SK-N-SH treated with all-trans-retinoic acid at 6 μM for 48 hours (cell line): ENCODE measurements around the gene KCNMA1.
A peak's percentile ranks its signal among the peaks of the same experiment; 100 is the strongest.

Experiments
- ATAC-seq: fragments of 200-7000 bp; cut with Tn5 transposase; 3 replicates; pipeline ENCODE4 v1.9.1; 2020; ENCODE audit warnings: mild to moderate bottlenecking, moderate library complexity
- BACH2 ChIP-seq: fragments of 250-450 bp; sonication (Bioruptor Pico); IDR thresholded peaks from 2 replicates; pipeline ENCODE4 v1.9.0; 2021; ENCODE audit warnings: mild to moderate bottlenecking, borderline replicate concordance
- CSDC2 ChIP-seq: fragments of 250-450 bp; sonication (Bioruptor Pico); IDR thresholded peaks from 2 replicates; pipeline ENCODE4 v1.5.0; 2020; ENCODE audit warnings: mild to moderate bottlenecking, moderate library complexity
- ESRRG ChIP-seq: fragments of 250-450 bp; sonication (Bioruptor Pico); IDR thresholded peaks from 2 replicates; pipeline ENCODE4 v1.6.1; 2021; ENCODE audit warnings: mild to moderate bottlenecking
- GLIS3 ChIP-seq: fragments of 250-450 bp; sonication (Bioruptor Pico); IDR thresholded peaks from 2 replicates; pipeline ENCODE4 v1.5.0; 2020; ENCODE audit warnings: mild to moderate bottlenecking, moderate library complexity
- ISL1 ChIP-seq: fragments of 250-450 bp; sonication (Bioruptor Pico); IDR thresholded peaks from 2 replicates; pipeline ENCODE4 v2.1.2; 2022; ENCODE audit warnings: mild to moderate bottlenecking, moderate library complexity
- OSR1 ChIP-seq: fragments of 250-450 bp; sonication (Bioruptor Pico); IDR thresholded peaks from 2 replicates; pipeline ENCODE4 v1.8.0; 2022; ENCODE audit warnings: moderate library complexity, mild to moderate bottlenecking, inconsistent platforms
- PATZ1 ChIP-seq: fragments of 250-450 bp; sonication (Bioruptor Pico); IDR thresholded peaks from 2 replicates; pipeline ENCODE4 v1.8.0; 2020; ENCODE audit warnings: mild to moderate bottlenecking, moderate library complexity, borderline replicate concordance
- PPARA ChIP-seq: fragments of 250-450 bp; sonication (Bioruptor Pico); IDR thresholded peaks from 2 replicates; pipeline ENCODE4 v1.5.0; 2020; ENCODE audit warnings: mild to moderate bottlenecking, borderline replicate concordance
- SNAI2 ChIP-seq: fragments of 250-450 bp; sonication (Bioruptor Pico); IDR thresholded peaks from 2 replicates; pipeline ENCODE4 v1.5.0; 2020; ENCODE audit warnings: mild to moderate bottlenecking, moderate library complexity
- TCF4 ChIP-seq: fragments of 250-450 bp; sonication (Bioruptor Pico); IDR thresholded peaks from 2 replicates; pipeline ENCODE4 v1.8.0; 2021; ENCODE audit warnings: mild to moderate bottlenecking, moderate library complexity, borderline replicate concordance
- TSHZ2 ChIP-seq: fragments of 250-450 bp; sonication (Bioruptor Pico); IDR thresholded peaks from 2 replicates; pipeline ENCODE4 v1.5.0; 2020; ENCODE audit warnings: mild to moderate bottlenecking, moderate library complexity
- ZC3H10 ChIP-seq: fragments of 250-450 bp; sonication (Bioruptor Pico); IDR thresholded peaks from 2 replicates; pipeline ENCODE4 v1.5.1; 2021; ENCODE audit warnings: mild to moderate bottlenecking, moderate library complexity
- ZFP3 ChIP-seq: fragments of 250-450 bp; sonication (Bioruptor Pico); IDR thresholded peaks from 2 replicates; pipeline ENCODE4 v1.5.0; 2020; ENCODE audit warnings: mild to moderate bottlenecking, moderate library complexity
- ZFP30 ChIP-seq: fragments of 450-650 bp; formaldehyde crosslinking; IDR thresholded peaks from 2 replicates; pipeline ENCODE4 v1.5.0; 2022; ENCODE audit warnings: mild to moderate bottlenecking, moderate library complexity
- ZNF565 ChIP-seq: fragments of 450-650 bp; formaldehyde crosslinking; conservative IDR thresholded peaks from 2 replicates; pipeline ENCODE4 v1.5.0; 2020; ENCODE audit warnings: low read depth, mild to moderate bottlenecking, moderate library complexity
- ZNF8 ChIP-seq: fragments of 450-650 bp; formaldehyde crosslinking; IDR thresholded peaks from 2 replicates; pipeline ENCODE4 v1.5.0; 2020; ENCODE audit warnings: mild to moderate bottlenecking, moderate library complexity
- TF ChIP-seq, protein P1 (sequence below): fragments of 250-450 bp; sonication (Bioruptor Pico); IDR thresholded peaks from 2 replicates; pipeline ENCODE4 v1.8.0; 2021; ENCODE audit warnings: low read depth, mild to moderate bottlenecking, moderate library complexity, borderline replicate concordance
- TF ChIP-seq, protein P2 (sequence below): fragments of 250-450 bp; sonication (Bioruptor Pico); IDR thresholded peaks from 2 replicates; pipeline ENCODE4 v1.5.1; 2020; ENCODE audit warnings: low read depth, mild to moderate bottlenecking, moderate library complexity
- TF ChIP-seq, protein P3 (sequence below): fragments of 250-450 bp; sonication (Bioruptor Pico); IDR thresholded peaks from 2 replicates; pipeline ENCODE4 v1.5.1; 2021; ENCODE audit warnings: mild to moderate bottlenecking, moderate library complexity

KCNMA1 gene

GRCh38 chr10:77494327-77494726 is 143.3 kb downstream of the KCNMA1 start:
- ATAC-seq: peak; percentile 51
- TF ChIP-seq ISL1 (CRISPR knock-in tag): no peak
- TF ChIP-seq ZFP3 (CRISPR knock-in tag): no peak
- TF ChIP-seq, protein P1, sequence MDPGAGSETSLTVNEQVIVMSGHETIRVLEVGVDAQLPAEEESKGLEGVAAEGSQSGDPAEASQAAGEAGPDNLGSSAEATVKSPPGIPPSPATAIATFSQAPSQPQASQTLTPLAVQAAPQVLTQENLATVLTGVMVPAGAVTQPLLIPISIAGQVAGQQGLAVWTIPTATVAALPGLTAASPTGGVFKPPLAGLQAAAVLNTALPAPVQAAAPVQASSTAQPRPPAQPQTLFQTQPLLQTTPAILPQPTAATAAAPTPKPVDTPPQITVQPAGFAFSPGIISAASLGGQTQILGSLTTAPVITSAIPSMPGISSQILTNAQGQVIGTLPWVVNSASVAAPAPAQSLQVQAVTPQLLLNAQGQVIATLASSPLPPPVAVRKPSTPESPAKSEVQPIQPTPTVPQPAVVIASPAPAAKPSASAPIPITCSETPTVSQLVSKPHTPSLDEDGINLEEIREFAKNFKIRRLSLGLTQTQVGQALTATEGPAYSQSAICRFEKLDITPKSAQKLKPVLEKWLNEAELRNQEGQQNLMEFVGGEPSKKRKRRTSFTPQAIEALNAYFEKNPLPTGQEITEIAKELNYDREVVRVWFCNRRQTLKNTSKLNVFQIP (CRISPR knock-in tag): no peak

GRCh38 chr10:77493851-77494261 is 143.8 kb downstream of the KCNMA1 start:
- no peak for ATAC-seq
- no peak for TF ChIP-seq PATZ1

DNA sequence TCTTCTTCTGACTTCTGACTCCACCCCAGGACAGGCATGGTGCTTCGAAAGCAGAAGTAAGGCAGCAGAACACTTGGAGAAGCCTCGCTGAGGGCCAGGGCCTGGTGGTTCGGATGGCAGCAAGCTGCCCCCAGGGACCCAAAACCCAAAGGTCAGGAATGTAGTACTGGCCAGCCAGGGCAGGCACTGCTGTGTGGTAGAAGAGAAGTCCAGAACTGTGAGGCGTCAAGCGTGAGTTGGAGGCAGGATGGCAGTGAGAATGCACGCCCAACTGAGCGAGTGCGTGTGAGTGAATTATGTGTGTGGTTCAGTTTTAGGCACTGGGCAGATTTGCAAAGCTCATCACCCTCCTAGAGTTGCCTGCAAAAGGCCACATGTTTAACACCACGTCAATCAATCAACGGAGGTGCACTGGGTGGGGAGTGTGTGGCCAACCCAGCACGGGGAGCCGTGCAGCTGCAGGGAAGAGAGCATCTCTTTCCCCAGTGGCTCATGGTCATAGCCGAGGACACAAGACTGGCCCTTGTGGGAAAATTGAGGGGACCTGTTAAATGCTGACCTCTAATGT is 144.3 kb downstream of the KCNMA1 start:
- no peak for ATAC-seq
- TF ChIP-seq, protein P2, sequence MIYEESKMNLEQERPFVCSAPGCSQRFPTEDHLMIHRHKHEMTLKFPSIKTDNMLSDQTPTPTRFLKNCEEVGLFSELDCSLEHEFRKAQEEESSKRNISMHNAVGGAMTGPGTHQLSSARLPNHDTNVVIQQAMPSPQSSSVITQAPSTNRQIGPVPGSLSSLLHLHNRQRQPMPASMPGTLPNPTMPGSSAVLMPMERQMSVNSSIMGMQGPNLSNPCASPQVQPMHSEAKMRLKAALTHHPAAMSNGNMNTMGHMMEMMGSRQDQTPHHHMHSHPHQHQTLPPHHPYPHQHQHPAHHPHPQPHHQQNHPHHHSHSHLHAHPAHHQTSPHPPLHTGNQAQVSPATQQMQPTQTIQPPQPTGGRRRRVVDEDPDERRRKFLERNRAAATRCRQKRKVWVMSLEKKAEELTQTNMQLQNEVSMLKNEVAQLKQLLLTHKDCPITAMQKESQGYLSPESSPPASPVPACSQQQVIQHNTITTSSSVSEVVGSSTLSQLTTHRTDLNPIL: no peak
- no peak for TF ChIP-seq SNAI2
- no peak for TF ChIP-seq TCF4 (CRISPR knock-in tag)
- TF ChIP-seq, protein P1 (CRISPR knock-in tag): no peak
- no peak for TF ChIP-seq CSDC2 (CRISPR knock-in tag)
- no peak for TF ChIP-seq GLIS3 (CRISPR knock-in tag)
- TF ChIP-seq ZC3H10 (CRISPR knock-in tag): no peak
- TF ChIP-seq ESRRG: no peak

GRCh38 chr10:77492368-77492994 is 145.1 kb downstream of the KCNMA1 start:
- no peak for TF ChIP-seq BACH2 (CRISPR knock-in tag)
- TF ChIP-seq, protein P3, sequence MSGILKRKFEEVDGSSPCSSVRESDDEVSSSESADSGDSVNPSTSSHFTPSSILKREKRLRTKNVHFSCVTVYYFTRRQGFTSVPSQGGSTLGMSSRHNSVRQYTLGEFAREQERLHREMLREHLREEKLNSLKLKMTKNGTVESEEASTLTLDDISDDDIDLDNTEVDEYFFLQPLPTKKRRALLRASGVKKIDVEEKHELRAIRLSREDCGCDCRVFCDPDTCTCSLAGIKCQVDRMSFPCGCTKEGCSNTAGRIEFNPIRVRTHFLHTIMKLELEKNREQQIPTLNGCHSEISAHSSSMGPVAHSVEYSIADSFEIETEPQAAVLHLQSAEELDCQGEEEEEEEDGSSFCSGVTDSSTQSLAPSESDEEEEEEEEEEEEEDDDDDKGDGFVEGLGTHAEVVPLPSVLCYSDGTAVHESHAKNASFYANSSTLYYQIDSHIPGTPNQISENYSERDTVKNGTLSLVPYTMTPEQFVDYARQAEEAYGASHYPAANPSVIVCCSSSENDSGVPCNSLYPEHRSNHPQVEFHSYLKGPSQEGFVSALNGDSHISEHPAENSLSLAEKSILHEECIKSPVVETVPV (CRISPR knock-in tag): no peak
- TF ChIP-seq ZNF8 (CRISPR knock-in tag): no peak
- no peak for TF ChIP-seq ISL1 (CRISPR knock-in tag)
- no peak for TF ChIP-seq ZFP3 (CRISPR knock-in tag)
- no peak for TF ChIP-seq TSHZ2 (CRISPR knock-in tag)
- no peak for TF ChIP-seq ZC3H10 (CRISPR knock-in tag)
- no peak for TF ChIP-seq GLIS3 (CRISPR knock-in tag)
- TF ChIP-seq, protein P2: no peak
- TF ChIP-seq OSR1 (CRISPR knock-in tag): no peak
- no peak for TF ChIP-seq ZNF565 (CRISPR knock-in tag)
- no peak for TF ChIP-seq PPARA
- no peak for TF ChIP-seq ZFP30 (CRISPR knock-in tag)
- TF ChIP-seq ESRRG: no peak
- no peak for ATAC-seq
